GM18526 (cell line): ENCODE data around the gene TGM5.

Source experiments
- POLR2A ChIP-seq: IDR thresholded peaks from 3 replicates; pipeline ENCODE4 v1.6.1; 2011; ENCODE audit not compliant: insufficient read length; ENCODE audit errors: extremely low read depth

The TGM5 gene

GRCh38 chr15:43196760-43197548 lies 69.8 kb downstream of the TGM5 start:
- no peak for TF ChIP-seq POLR2A

- no peak for TF ChIP-seq POLR2A
These were observed 71.9 kb downstream of the TGM5 start for GRCh38 chr15:43194795-43195194.

GRCh38 chr15:43193710-43194109 lies 73.0 kb downstream of the TGM5 start:
- no peak for TF ChIP-seq POLR2A

GRCh38 chr15:43190178-43190577 lies 76.5 kb downstream of the TGM5 start:
- no peak for TF ChIP-seq POLR2A

- no peak for TF ChIP-seq POLR2A
These were observed 77.4 kb downstream of the TGM5 start for GRCh38 chr15:43189296-43189695.

- no peak for TF ChIP-seq POLR2A
These were observed 79.1 kb downstream of the TGM5 start for GRCh38 chr15:43187544-43188155.

- no peak for TF ChIP-seq POLR2A
These were observed 80.8 kb downstream of the TGM5 start for GRCh38 chr15:43186003-43186353.

GRCh38 chr15:43185157-43186002 lies 81.3 kb downstream of the TGM5 start, which contains the start of gene CCNDBP1:
Gene CCNDBP1 (plus strand): TSS chr15:43185403. CDS start chr15:43185499, 96 bp downstream.
- peak; percentile 91 for TF ChIP-seq POLR2A

GRCh38 chr15:43184407-43185124 lies 82.2 kb downstream of the TGM5 start:
- no peak for TF ChIP-seq POLR2A

- no peak for TF ChIP-seq POLR2A
These were observed 83.5 kb downstream of the TGM5 start for GRCh38 chr15:43183270-43183669.
